Measurements from ENCODE around the gene PTPA. TPM values are rescaled to one million over a fixed set of nuclear protein-coding genes. Genes with fewer than 3 reads are reported as not detected.
A peak's percentile ranks its signal among the peaks of the same experiment; 100 is the strongest.

PTPA gene
- total and polyA plus RNA-seq, 10 of the 15 experiments (the other 5 are each of a cell fraction or from before 2014, with no cell fraction given) = 1.6 to 111 (median 55.1) TPM

- TF ChIP-seq SMC3 (IDR thresholded peaks at IDR 0.05; ENCODE audit: borderline replicate concordance, low read length) (no peak), STAT1 (conservative IDR thresholded peaks at IDR 0.05) (peak; percentile 91; the same call in 1 of the 2 replicates), NBN (IDR thresholded peaks at IDR 0.05) (peak; percentile 82; the same call in 1 of the 2 replicates), POLR2AphosphoS5 (IDR thresholded peaks at IDR 0.05; ENCODE audit: low read length) (peak; percentile 97), ETV6 (conservative IDR thresholded peaks at IDR 0.05 in 1 of 2, IDR thresholded peaks at IDR 0.05 in 1 of 2; ENCODE audit: borderline replicate concordance in 1 of 2, low read depth in 1 of 2) (no peak), SUPT20H (IDR thresholded peaks at IDR 0.05; ENCODE audit: borderline replicate concordance, control insufficient read depth, low read depth, low read length) (no peak), LARP7 (IDR thresholded peaks at IDR 0.05) (peak; percentile 96), CHD4 (IDR thresholded peaks at IDR 0.05) (no peak), RELB (IDR thresholded peaks at IDR 0.05; ENCODE audit: low read depth) (peak; percentile 71), BMI1 (IDR thresholded peaks at IDR 0.05; ENCODE audit: borderline replicate concordance) (no peak), NFXL1 (IDR thresholded peaks at IDR 0.05; ENCODE audit: borderline replicate concordance) (no peak), ZNF622 (IDR thresholded peaks at IDR 0.05) (no peak), MTA3 (IDR thresholded peaks at IDR 0.05; ENCODE audit: borderline replicate concordance, low read length) (no peak; the same call in 1 of the 2 replicates), RUNX3 (IDR thresholded peaks at IDR 0.05; ENCODE audit: low read length) (peak; percentile 4; the same call in 1 of the 2 replicates), KLF5 (IDR thresholded peaks at IDR 0.05; ENCODE audit: partially characterized antibody) (peak; percentile 83), IKZF2 (IDR thresholded peaks at IDR 0.05) (no peak), NFYA (IDR thresholded peaks at IDR 0.05; ENCODE audit: borderline replicate concordance, low read depth, low read length) (no peak), NR2C1 (IDR thresholded peaks at IDR 0.05) (peak; percentile 80), SMAD5 (IDR thresholded peaks at IDR 0.05; ENCODE audit: low read depth) (peak; percentile 67; the same call in 1 of the 2 replicates), TCF12 (IDR thresholded peaks at IDR 0.05; ENCODE audit: low read depth, low read length) (peak; percentile 40; the same call in 1 of the 2 replicates), JUNB (IDR thresholded peaks at IDR 0.05) (no peak), SIX5 (IDR thresholded peaks at IDR 0.05; ENCODE audit: low read depth, low read length, severe bottlenecking) (peak; percentile 62), ZNF592 (IDR thresholded peaks at IDR 0.05) (0 out of 2 replicates have a peak, but pooled peaks have one; percentile 39)
- TF ChIP-seq, protein P1, sequence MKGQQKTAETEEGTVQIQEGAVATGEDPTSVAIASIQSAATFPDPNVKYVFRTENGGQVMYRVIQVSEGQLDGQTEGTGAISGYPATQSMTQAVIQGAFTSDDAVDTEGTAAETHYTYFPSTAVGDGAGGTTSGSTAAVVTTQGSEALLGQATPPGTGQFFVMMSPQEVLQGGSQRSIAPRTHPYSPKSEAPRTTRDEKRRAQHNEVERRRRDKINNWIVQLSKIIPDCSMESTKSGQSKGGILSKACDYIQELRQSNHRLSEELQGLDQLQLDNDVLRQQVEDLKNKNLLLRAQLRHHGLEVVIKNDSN (IDR thresholded peaks at IDR 0.05; ENCODE audit: borderline replicate concordance, extremely low read length, insufficient read depth, low read depth, low read length) = no peak
Measured at GRCh38 chr9:129110740-129111527, at the start of gene PTPA, which contains the start of gene CRAT (continued).
